SK-N-SH (cell line): Measurements from ENCODE around the gene NR2F1-AS1. TPM values are rescaled to one million over a fixed set of nuclear protein-coding genes. Genes with fewer than 3 reads are reported as not detected.

Source experiments
- CTCF ChIA-PET: fragments of 300-600, 350-600 bp; formaldehyde crosslinking; extraction: SDS; loops from one replicate; lab custom pipeline; 2021; lab: Yijun Ruan, JAX
- POLR2A ChIA-PET: fragments of 350-600 bp; sonication (Branson Sonifier 250); formaldehyde crosslinking; extraction: SDS; loops from one replicate; lab custom pipeline; 2020; ENCODE audit warnings: antibody characterized with exemption, inconsistent platforms; lab: Yijun Ruan, JAX
- DNase-seq: peaks from one replicate; pipeline ENCODE4 v3.0.0; 2012
- H2AFZ ChIP-seq: fragments of 200-600 bp; sonication (generic); 2 replicates; pipeline ENCODE4 v1.8.1; 2016; ENCODE audit warnings: antibody characterized with exemption, mild to moderate bottlenecking, low read depth
- H3F3A ChIP-seq: fragments of 200-600 bp; sonication (generic); replicated peaks from 2 replicates; pipeline ENCODE3; 2016; ENCODE audit warnings: antibody characterized with exemption, mild to moderate bottlenecking; ENCODE audit not compliant: insufficient read depth
- H3K27ac ChIP-seq, 2 experiments: fragments of 200-500 bp in 1 of 2; fragments of 200-600 bp in 1 of 2; sonication (Bioruptor generic) in 1 of 2; sonication (generic), shearing (Covaris generic) in 1 of 2; 2 replicates each; pipeline versions ENCODE4 v1.5.1 to v1.6.1; 2014 to 2016; ENCODE audit warnings: low read depth in 2 of 2, inconsistent platforms in 1 of 2, low read length in 1 of 2, mild to moderate bottlenecking in 1 of 2, mixed read lengths in 1 of 2
- H3K27me3 ChIP-seq: fragments of 200-600 bp; sonication (generic), shearing (Covaris generic); 2 replicates; pipeline ENCODE4 v1.6.1; 2016; ENCODE audit warnings: mixed run types; ENCODE audit not compliant: insufficient read depth
- H3K36me3 ChIP-seq, 2 experiments: fragments of 200-500 bp in 1 of 2; fragments of 200-600 bp in 1 of 2; sonication (Bioruptor generic) in 1 of 2; sonication (generic) in 1 of 2; replicated peaks in 1 of 2; 2 replicates each; pipeline versions ENCODE3 to v1.5.1; 2014 to 2016; ENCODE audit warnings: low read length in 1 of 2, mild to moderate bottlenecking in 1 of 2; ENCODE audit not compliant: insufficient read depth in 2 of 2, control insufficient read depth in 1 of 2
- H3K4me1 ChIP-seq, 2 experiments: fragments of 200-500 bp in 1 of 2; fragments of 200-600 bp in 1 of 2; sonication (Bioruptor generic) in 1 of 2; sonication (generic), shearing (Covaris generic) in 1 of 2; 2 replicates each; pipeline versions ENCODE4 v1.5.1 to v1.6.1; 2014 to 2016; ENCODE audit warnings: low read depth in 1 of 2, low read length in 1 of 2, mixed run types in 1 of 2; ENCODE audit not compliant: insufficient read depth in 2 of 2, control insufficient read depth in 1 of 2
- H3K4me2 ChIP-seq: fragments of 200-600 bp; sonication (generic), shearing (Covaris generic); 2 replicates; pipeline ENCODE4 v1.6.1; 2017; ENCODE audit warnings: mixed run types
- H3K4me3 ChIP-seq, 2 experiments: fragments of 200-500 bp in 1 of 2; fragments of 200-600 bp in 1 of 2; sonication (Bioruptor generic) in 1 of 2; sonication (generic), shearing (Covaris generic) in 1 of 2; 2 replicates each; pipeline versions ENCODE4 v1.5.1 to v1.8.1; 2014 to 2016; ENCODE audit warnings: low read depth in 2 of 2, inconsistent platforms in 1 of 2, low read length in 1 of 2, mild to moderate bottlenecking in 1 of 2, mixed read lengths in 1 of 2, moderate library complexity in 1 of 2
- H3K79me2 ChIP-seq: fragments of 200-600 bp; sonication (generic); 2 replicates; pipeline ENCODE4 v1.8.1; 2017; ENCODE audit warnings: mild to moderate bottlenecking; ENCODE audit not compliant: insufficient read depth
- H3K9ac ChIP-seq: fragments of 200-600 bp; sonication (generic); 2 replicates; pipeline ENCODE4 v1.6.1; 2017; ENCODE audit warnings: mixed run types
- H3K9me2 ChIP-seq: fragments of 200-600 bp; sonication (generic); 2 replicates; pipeline ENCODE4 v1.6.1; 2017; ENCODE audit warnings: mixed run types
- H3K9me3 ChIP-seq: fragments of 200-600 bp; sonication (generic); 2 replicates; pipeline ENCODE4 v1.6.1; 2017; ENCODE audit warnings: mixed run types, mild to moderate bottlenecking, moderate library complexity
- H4K20me1 ChIP-seq: fragments of 200-600 bp; sonication (generic); 2 replicates; pipeline ENCODE4 v1.6.1; 2017; ENCODE audit warnings: mild to moderate bottlenecking, mixed run types; ENCODE audit not compliant: insufficient read depth
- CHD2 ChIP-seq: fragments of 150-350 bp; IDR thresholded peaks from 2 replicates; pipeline ENCODE4 v1.6.1; 2018; ENCODE audit warnings: low read length; ENCODE audit not compliant: partially characterized antibody
- ELF1 ChIP-seq: IDR thresholded peaks from 2 replicates; pipeline ENCODE4 v1.4.0; 2012
- EZH2phosphoT487 ChIP-seq: fragments of 200-600 bp; sonication (generic); IDR thresholded peaks from 2 replicates; pipeline ENCODE4 v1.6.1; 2017; ENCODE audit warnings: low read depth, mixed run types, mild to moderate bottlenecking, antibody characterized with exemption, moderate library complexity, borderline replicate concordance
- FOXJ3 ChIP-seq: sonication (generic); formaldehyde crosslinking; IDR thresholded peaks from 2 replicates; pipeline ENCODE4 v1.5.1; 2020; ENCODE audit warnings: mild to moderate bottlenecking, missing genetic modification reagents
- GABPA ChIP-seq: IDR thresholded peaks from 2 replicates; pipeline ENCODE4 v1.4.0; 2012; ENCODE audit warnings: low read depth, mild to moderate bottlenecking
- GATA2 ChIP-seq: sonication (generic); formaldehyde crosslinking; IDR thresholded peaks from 2 replicates; pipeline ENCODE4 v1.5.0; 2020; ENCODE audit warnings: mild to moderate bottlenecking, missing genetic modification reagents
- MAX ChIP-seq: IDR thresholded peaks from 2 replicates; pipeline ENCODE4 v1.4.0; 2012; ENCODE audit warnings: low read depth
- MXI1 ChIP-seq: IDR thresholded peaks from 2 replicates; pipeline ENCODE4 v1.6.1; 2012; ENCODE audit warnings: mild to moderate bottlenecking, low read depth, low read length, improper control_type of control experiment
- NFIC ChIP-seq: IDR thresholded peaks from 2 replicates; pipeline ENCODE4 v1.4.0; 2012; ENCODE audit warnings: borderline replicate concordance
- NRF1 ChIP-seq: IDR thresholded peaks from 2 replicates; pipeline ENCODE4 v1.6.1; 2012; ENCODE audit warnings: low read depth, mild to moderate bottlenecking, low read length
- POLR2AphosphoS5 ChIP-seq: IDR thresholded peaks from 2 replicates; pipeline ENCODE4 v1.6.1; 2012; ENCODE audit warnings: low read depth, low read length
- RCOR1 ChIP-seq: fragments of 150-350 bp; IDR thresholded peaks from 2 replicates; pipeline ENCODE4 v1.6.1; 2017; ENCODE audit warnings: antibody characterized with exemption, low read length
- REST ChIP-seq: IDR thresholded peaks from 2 replicates; pipeline ENCODE4 v1.6.1; 2012; ENCODE audit warnings: mild to moderate bottlenecking, low read depth, low read length, moderate library complexity
- RFX5 ChIP-seq: IDR thresholded peaks from 2 replicates; pipeline ENCODE4 v1.6.1; 2012; ENCODE audit warnings: mild to moderate bottlenecking, improper control_type of control experiment, low read length
- TAF1 ChIP-seq: IDR thresholded peaks from 2 replicates; pipeline ENCODE4 v1.6.1; 2012; ENCODE audit warnings: low read depth, mild to moderate bottlenecking, low read length, moderate library complexity, borderline replicate concordance
- TEAD4 ChIP-seq: IDR thresholded peaks from 2 replicates; pipeline ENCODE4 v1.4.0; 2012; ENCODE audit warnings: mild to moderate bottlenecking, borderline replicate concordance; ENCODE audit not compliant: insufficient read depth
- USF1 ChIP-seq: IDR thresholded peaks from 2 replicates; pipeline ENCODE4 v1.4.0; 2012; ENCODE audit warnings: low read depth, borderline replicate concordance
- YY1 ChIP-seq: IDR thresholded peaks from 2 replicates; pipeline ENCODE4 v1.4.0; 2012; ENCODE audit warnings: low read depth, mild to moderate bottlenecking
- WGBS: methylation state at CpG from one replicate; pipeline ENCODE4 v1.1.6; 2017; ENCODE audit warnings: low lambda C conversion rate; 5-methylcytosine and 5-hydroxymethylcytosine counted together
- polyA plus RNA-seq, 3 experiments: library from polyadenylated mRNA; depleted of rRNA; stranded (reverse); fragments of >200 nt; gene quantifications; 2 replicates each; pipeline ENCODE4 v1.2.3, GENCODE V29; 2012

Gene NR2F1-AS1
- polyA plus RNA-seq, 1 of the 3 experiments (the other 2 are of a cell fraction): 7.4 TPM

GRCh38 chr5:93572608-93573353 lies 8.2 kb downstream of the NR2F1-AS1 start:
- H3K27me3 ChIP-seq: no peaks in the 10 kb centered on the region
- H4K20me1 ChIP-seq: no peaks in the 10 kb centered on the region
- H3K9me2 ChIP-seq: no peaks in the 10 kb centered on the region
- POLR2A ChIA-PET: no interaction called here
- H3K4me3 ChIP-seq: no peak overlapping the region
- peaks cover 0 to 15% of the 10 kb centered on the region in 2 experiments; a peak in 2 of 4 replicates for H3K4me1 ChIP-seq
- H3F3A ChIP-seq: no peaks in the 10 kb centered on the region
- WGBS: 96% methylated on average over 40 of the region's 45 CpGs
- no peak for DNase-seq
- no peak overlapping the region for H3K4me2 ChIP-seq
- H3K79me2 ChIP-seq: peaks cover 22% of the 10 kb centered on the region
- H3K36me3 ChIP-seq: peaks cover 0 to 15% of the 10 kb centered on the region in 2 experiments
- no peak overlapping the region for H3K9ac ChIP-seq
- no peaks in the 10 kb centered on the region for H3K9me3 ChIP-seq
- H3K27ac ChIP-seq: no peak overlapping the region
- CTCF ChIA-PET: no interaction called here
- TF ChIP-seq POLR2AphosphoS5: no peak
- no peak for TF ChIP-seq ELF1
- TF ChIP-seq GATA2 (CRISPR knock-in tag): no peak
- TF ChIP-seq YY1: no peak
- TF ChIP-seq TAF1: no peak
- no peak for TF ChIP-seq USF1
- TF ChIP-seq MXI1: no peak
- no peak overlapping the region for H2AFZ ChIP-seq

- H3K4me2 ChIP-seq: no peak overlapping the region
- no peaks in the 10 kb centered on the region for H3F3A ChIP-seq
- WGBS: 96% methylated on average over 26 of the region's 40 CpGs
- H2AFZ ChIP-seq: no peak overlapping the region
- CTCF ChIA-PET: interaction anchor here (0.5 to 1.0 kb wide), 2 partner anchors 8 to 605 kb away, joined by 3 to 5 read pairs; partner anchors contain the start of gene NR2F1-AS1
- H3K79me2 ChIP-seq: peaks cover 24% of the 10 kb centered on the region; the same call in 1 of the 2 replicates
- H3K9ac ChIP-seq: no peak overlapping the region
- POLR2A ChIA-PET: no interaction called here
- H3K9me3 ChIP-seq: no peaks in the 10 kb centered on the region
- TF ChIP-seq NFIC: no peak
- TF ChIP-seq MXI1: no peak
- TF ChIP-seq MAX: no peak
- no peak for TF ChIP-seq GABPA
- TF ChIP-seq FOXJ3: no peak
- TF ChIP-seq RCOR1: no peak
- TF ChIP-seq YY1: no peak
- no peak for TF ChIP-seq CHD2
- TF ChIP-seq NRF1: no peak
- no peak for TF ChIP-seq RFX5
- no peak for TF ChIP-seq USF1
- no peak for TF ChIP-seq ELF1
- no peak for TF ChIP-seq REST
- TF ChIP-seq EZH2phosphoT487: no peak
- TF ChIP-seq TEAD4: no peak
- DNase-seq: no peak
- no peaks in the 10 kb centered on the region for H3K27me3 ChIP-seq
- peaks cover 0 to 15% of the 10 kb centered on the region in 2 experiments; a peak in 2 of 4 replicates for H3K4me1 ChIP-seq
- H4K20me1 ChIP-seq: no peaks in the 10 kb centered on the region
- no peak overlapping the region for H3K4me3 ChIP-seq
- peaks cover 0 to 11% of the 10 kb centered on the region in 2 experiments for H3K36me3 ChIP-seq
- no peaks in the 10 kb centered on the region for H3K9me2 ChIP-seq
- no peak overlapping the region for H3K27ac ChIP-seq
Measured at GRCh38 chr5:93572101-93572607, 8.9 kb downstream of the NR2F1-AS1 start.
